IMR-90 (cell line): ENCODE results near the gene SYT17. TPM values are rescaled to one million over a fixed set of nuclear protein-coding genes. Genes with fewer than 3 reads are reported as not detected.

Experiments
- ATAC-seq: fragments of 200-7000 bp; cut with Tn5 transposase; 2 replicates; pipeline ENCODE4 v1.9.1; 2020; ENCODE audit warnings: low read depth, mild to moderate bottlenecking, moderate library complexity
- BruUV-seq: library from RNA; stranded (reverse); fragments of 400-500 nt; replicated peaks from 2 replicates; lab custom pipeline; 2021; lab: Mats Ljungman, UMichigan
- CTCF ChIA-PET: fragments of 300-600 bp; formaldehyde crosslinking; extraction: SDS; loops from one replicate; lab custom pipeline; 2021; ENCODE audit warnings: antibody characterized with exemption; lab: Yijun Ruan, JAX
- POLR2A ChIA-PET: fragments of 300-600 bp; sonication (Branson Sonifier 250); formaldehyde crosslinking; loops from one replicate; lab custom pipeline; 2022; ENCODE audit warnings: antibody characterized with exemption; ENCODE audit not compliant: unreplicated experiment; lab: Charles Lee
- DNase-seq: peaks from one replicate; pipeline ENCODE4 v3.0.0; 2013
- H2AFZ ChIP-seq: replicated peaks from 2 replicates; pipeline ENCODE3; 2013; ENCODE audit warnings: low read length, mild to moderate bottlenecking; ENCODE audit not compliant: poor library complexity
- H2AK5ac ChIP-seq: 2 replicates; pipeline ENCODE4 v1.6.1; 2013; ENCODE audit warnings: low read depth, low read length, inconsistent platforms
- H2AK9ac ChIP-seq: replicated peaks from 2 replicates; pipeline ENCODE3; 2013; ENCODE audit warnings: mild to moderate bottlenecking, low read depth, low read length, moderate library complexity; ENCODE audit not compliant: poor library complexity
- H2BK120ac ChIP-seq: 2 replicates; pipeline ENCODE4 v1.6.1; 2013; ENCODE audit warnings: low read depth, low read length, inconsistent platforms
- H2BK15ac ChIP-seq: 3 replicates; pipeline ENCODE4 v1.6.1; 2013; ENCODE audit warnings: low read depth, low read length, inconsistent platforms
- H2BK20ac ChIP-seq: 2 replicates; pipeline ENCODE4 v1.6.1; 2013; ENCODE audit warnings: low read depth, mild to moderate bottlenecking, inconsistent platforms, low read length, moderate library complexity
- H2BK5ac ChIP-seq: 2 replicates; pipeline ENCODE4 v1.6.1; 2013; ENCODE audit warnings: mild to moderate bottlenecking, low read depth, low read length, inconsistent platforms; ENCODE audit not compliant: poor library complexity, severe bottlenecking
- H3K14ac ChIP-seq: replicated peaks from 2 replicates; pipeline ENCODE4 v1.6.1; 2013; ENCODE audit warnings: low read depth, low read length, inconsistent platforms
- H3K18ac ChIP-seq: 2 replicates; pipeline ENCODE4 v1.6.1; 2013; ENCODE audit warnings: low read depth, low read length, control low read depth
- H3K23ac ChIP-seq: 2 replicates; pipeline ENCODE4 v1.6.1; 2013; ENCODE audit warnings: low read depth, low read length, inconsistent platforms
- H3K27ac ChIP-seq: 2 replicates; pipeline ENCODE4 v1.5.1; 2013; ENCODE audit warnings: mild to moderate bottlenecking, control low read depth, low read length; ENCODE audit not compliant: insufficient read depth
- H3K27me3 ChIP-seq: 2 replicates; pipeline ENCODE4 v1.6.1; 2013; ENCODE audit warnings: low read length; ENCODE audit not compliant: control insufficient read depth, insufficient read depth
- H3K36me3 ChIP-seq: 2 replicates; pipeline ENCODE4 v1.6.1; 2013; ENCODE audit warnings: low read length, mixed read lengths; ENCODE audit not compliant: control insufficient read depth, insufficient read depth
- H3K4ac ChIP-seq: 2 replicates; pipeline ENCODE4 v1.6.1; 2013; ENCODE audit warnings: low read depth, low read length, inconsistent platforms
- H3K4me1 ChIP-seq: 2 replicates; pipeline ENCODE4 v1.6.1; 2013; ENCODE audit warnings: low read length, mixed read lengths; ENCODE audit not compliant: control insufficient read depth, insufficient read depth
- H3K4me2 ChIP-seq: 2 replicates; pipeline ENCODE4 v1.6.1; 2013; ENCODE audit warnings: low read depth, mild to moderate bottlenecking, control low read depth, low read length, moderate library complexity
- H3K4me3 ChIP-seq: 2 replicates; pipeline ENCODE4 v1.5.1; 2013; ENCODE audit warnings: low read depth, mild to moderate bottlenecking, control low read depth, low read length, moderate library complexity; ENCODE audit not compliant: insufficient read depth
- H3K56ac ChIP-seq: 2 replicates; pipeline ENCODE4 v1.6.1; 2013; ENCODE audit warnings: low read length, inconsistent platforms; ENCODE audit not compliant: insufficient read depth; ENCODE audit errors: extremely low read depth
- H3K79me1 ChIP-seq, 2 experiments: 2 replicates each; pipeline ENCODE4 v1.6.1; 2013; ENCODE audit warnings: low read length in 2 of 2, inconsistent platforms in 1 of 2, low read depth in 1 of 2
- H3K9ac ChIP-seq: 2 replicates; pipeline ENCODE4 v1.6.1; 2013; ENCODE audit warnings: low read depth, low read length, control low read depth
- H3K9me1 ChIP-seq: 2 replicates; pipeline ENCODE4 v1.6.1; 2013; ENCODE audit warnings: low read length, inconsistent platforms; ENCODE audit not compliant: insufficient read depth
- H3K9me3 ChIP-seq: 2 replicates; pipeline ENCODE4 v1.6.1; 2013; ENCODE audit warnings: low read length; ENCODE audit not compliant: control insufficient read depth, insufficient read depth
- H4K20me1 ChIP-seq: 2 replicates; pipeline ENCODE4 v1.6.1; 2013; ENCODE audit warnings: low read length, inconsistent platforms; ENCODE audit not compliant: insufficient read depth
- H4K5ac ChIP-seq: 2 replicates; pipeline ENCODE4 v1.6.1; 2013; ENCODE audit warnings: mild to moderate bottlenecking, low read depth, low read length, control low read depth
- H4K8ac ChIP-seq, 2 experiments: 2 replicates each; pipeline ENCODE4 v1.6.1; 2013; ENCODE audit warnings: low read depth in 2 of 2, low read length in 2 of 2, control low read depth in 1 of 2, inconsistent platforms in 1 of 2
- H4K91ac ChIP-seq: 2 replicates; pipeline ENCODE4 v1.6.1; 2013; ENCODE audit warnings: low read depth, low read length, inconsistent platforms; ENCODE audit not compliant: insufficient read depth
- MAFK ChIP-seq: IDR thresholded peaks from 2 replicates; pipeline ENCODE4 v1.6.1; 2012; ENCODE audit warnings: low read depth, low read length, improper control_type of control experiment
- NFE2L2 ChIP-seq: fragments of 150-350 bp; IDR thresholded peaks from 2 replicates; pipeline ENCODE4 v1.6.1; 2016; ENCODE audit warnings: low read depth, mild to moderate bottlenecking, low read length
- WGBS, 2 experiments: methylation state at CpG; one replicate each; pipeline versions ENCODE4 v1.1.5 to v1.1.7; 2013; ENCODE audit warnings: missing lambda C conversion rate in 2 of 2; ENCODE audit not compliant: insufficient read length in 1 of 2; ENCODE audit errors: extremely low coverage in 2 of 2; 5-methylcytosine and 5-hydroxymethylcytosine counted together
- dilution Hi-C: fragments of 300-500 bp; cut with HindIII; formaldehyde crosslinking; loops from one replicate; pipeline ENCODE4 v1.14.3; 2018; ENCODE audit warnings: low sequenced_read_pairs; ENCODE audit not compliant: unreplicated experiment
- in situ Hi-C: fragments of 300-500 bp; cut with MboI; formaldehyde crosslinking; loops from 3 replicates; pipeline ENCODE4 v1.14.3; 2019; ENCODE audit warnings: low sequenced_read_pairs, inconsistent platforms, mixed read lengths
- intact Hi-C: fragments of 100-400 bp; cut with micrococcal nuclease; formaldehyde crosslinking; loops from 2 replicates; pipeline ENCODE4 v1.10.0; 2022
- polyA plus RNA-seq, 3 experiments: library from polyadenylated mRNA; depleted of rRNA; stranded (reverse); fragments of >200 nt; gene quantifications; 2 replicates each; pipeline ENCODE4 v1.2.3, GENCODE V29; 2012; ENCODE audit warnings: low replicate concordance in 1 of 3
- total RNA-seq: library from RNA; depleted of rRNA; stranded (reverse); fragments of >200 nt; gene quantifications from 2 replicates; pipeline ENCODE4 v1.2.3, GENCODE V29; 2012
- TF ChIP-seq, protein P1 (sequence below): fragments of 150-350 bp; IDR thresholded peaks from 2 replicates; pipeline ENCODE4 v1.6.1; 2017; ENCODE audit warnings: mild to moderate bottlenecking, antibody characterized with exemption, low read length, low read depth

SYT17 gene
- total and polyA plus RNA-seq, 2 of the 4 experiments (the other 2 are of a cell fraction): not detected

- H4K8ac ChIP-seq: no peak overlapping the region
- no peak overlapping the region for H3K14ac ChIP-seq
- H3K9me1 ChIP-seq: no peaks in the 10 kb centered on the region
- peak; percentile 28; the same call in 1 of the 2 replicates for TF ChIP-seq NFE2L2
- peak; percentile 89 for TF ChIP-seq MAFK
- TF ChIP-seq, protein P1, sequence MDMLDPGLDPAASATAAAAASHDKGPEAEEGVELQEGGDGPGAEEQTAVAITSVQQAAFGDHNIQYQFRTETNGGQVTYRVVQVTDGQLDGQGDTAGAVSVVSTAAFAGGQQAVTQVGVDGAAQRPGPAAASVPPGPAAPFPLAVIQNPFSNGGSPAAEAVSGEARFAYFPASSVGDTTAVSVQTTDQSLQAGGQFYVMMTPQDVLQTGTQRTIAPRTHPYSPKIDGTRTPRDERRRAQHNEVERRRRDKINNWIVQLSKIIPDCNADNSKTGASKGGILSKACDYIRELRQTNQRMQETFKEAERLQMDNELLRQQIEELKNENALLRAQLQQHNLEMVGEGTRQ: no peak
- no peak overlapping the region for H2BK5ac ChIP-seq
- intact Hi-C loops: no loop called here
- H2BK15ac ChIP-seq: no peak overlapping the region
- no peak overlapping the region for H2BK20ac ChIP-seq
- H3K4me1 ChIP-seq: no peaks in the 10 kb centered on the region
- H3K4me2 ChIP-seq: no peak overlapping the region
- H3K27me3 ChIP-seq: no peaks in the 10 kb centered on the region
- no peak overlapping the region for H3K4me3 ChIP-seq
- H2AFZ ChIP-seq: no peak overlapping the region
- DNase-seq (no peak), ATAC-seq (no peak)
- H4K20me1 ChIP-seq: no peaks in the 10 kb centered on the region
- no peaks in the 10 kb centered on the region for H3K9me3 ChIP-seq
- WGBS, 2 experiments: no CpG with 5 or more reads among the region's 2 CpGs
- H3K27ac ChIP-seq: no peak overlapping the region
- H3K36me3 ChIP-seq: no peaks in the 10 kb centered on the region
- H3K79me1 ChIP-seq: no peaks in the 10 kb centered on the region
- H3K9ac ChIP-seq: no peak overlapping the region
- no peak overlapping the region for H2AK9ac ChIP-seq
- POLR2A ChIA-PET: no interaction called here
- H4K5ac ChIP-seq: no peak overlapping the region
- no peak overlapping the region for H3K56ac ChIP-seq
- no peak overlapping the region for H4K91ac ChIP-seq
- in situ Hi-C loops: no loop called here
- dilution Hi-C loops: no loop called here
- CTCF ChIA-PET: interaction anchor here (0.6 kb wide), 1 partner anchor 178 kb away, joined by 3 read pairs; no protein-coding TSS in a partner anchor
- no peak overlapping the region for H3K18ac ChIP-seq
- no TSS peak for BruUV-seq
- H2BK120ac ChIP-seq: no peak overlapping the region
- H2AK5ac ChIP-seq: no peak overlapping the region
- H3K23ac ChIP-seq: no peak overlapping the region
- H3K4ac ChIP-seq: no peak overlapping the region
Measured at GRCh38 chr16:19283637-19284036, 115.6 kb downstream of the SYT17 start.
